A549 (cell line): ENCODE measurements around the gene TRIM7. TPM values are rescaled to one million over a fixed set of nuclear protein-coding genes. Genes with fewer than 3 reads are reported as not detected.

Source experiments
- ATAC-seq, 2 experiments: fragments of 200-7000 bp in 1 of 2; fragments of >200 bp in 1 of 2; cut with Nextera tagmentation in 1 of 2; cut with Tn5 transposase in 1 of 2; 3 replicates each; pipeline versions ENCODE4 v1.8.0 to v1.9.1; 2018 to 2020; ENCODE audit warnings: mild to moderate bottlenecking in 1 of 2, moderate library complexity in 1 of 2
- CTCF ChIA-PET: fragments of 300-600 bp; sonication (Branson Sonifier 250); formaldehyde crosslinking; extraction: SDS; loops from one replicate; lab custom pipeline; 2021; ENCODE audit warnings: antibody characterized with exemption, inconsistent platforms; lab: Yijun Ruan, JAX
- POLR2A ChIA-PET: fragments of 350-600 bp; formaldehyde crosslinking; extraction: SDS; loops from one replicate; lab custom pipeline; 2021; ENCODE audit warnings: antibody characterized with exemption, inconsistent platforms; lab: Yijun Ruan, JAX
- DNase-seq, 2 experiments: peaks; one replicate each; pipeline versions ENCODE4 v3.0.0 to v3.0.0-alpha.2; 2011 to 2016; ENCODE audit warnings: low read depth in 1 of 2, low spot score in 1 of 2
- FAIRE-seq: peaks from 2 replicates; lab custom pipeline; 2011; peaks lifted over from hg19 to GRCh38; lab: Jason Lieb, UNC
- H3K27ac ChIP-seq, 2 experiments: fragments of >200 bp; sonication (Bioruptor Twin); formaldehyde crosslinking; 3 replicates each; pipeline ENCODE4 v1.5.1; 2016 to 2017
- H3K4me1 ChIP-seq: fragments of >200 bp; sonication (Bioruptor Twin); formaldehyde crosslinking; 3 replicates; pipeline ENCODE4 v1.6.1; 2016
- H3K4me2 ChIP-seq: fragments of >200 bp; sonication (Bioruptor Twin); formaldehyde crosslinking; 3 replicates; pipeline ENCODE4 v1.6.1; 2016
- H3K4me3 ChIP-seq: fragments of >200 bp; sonication (Bioruptor Twin); formaldehyde crosslinking; 3 replicates; pipeline ENCODE4 v1.5.1; 2016
- H3K9me3 ChIP-seq: fragments of >200 bp; sonication (Bioruptor Twin); formaldehyde crosslinking; 3 replicates; pipeline ENCODE4 v1.6.1; 2016
- ATOH8 ChIP-seq: fragments of 250-450 bp; sonication (Bioruptor Pico); IDR thresholded peaks from 2 replicates; pipeline ENCODE4 v1.5.0; 2020; ENCODE audit warnings: low read depth, mild to moderate bottlenecking, moderate library complexity
- CBX2 ChIP-seq: fragments of 200-600 bp; sonication (generic); IDR thresholded peaks from 2 replicates; pipeline ENCODE4 v1.6.1; 2016; ENCODE audit warnings: low read depth, mild to moderate bottlenecking, borderline replicate concordance
- CHD2 ChIP-seq: fragments of 150-350 bp; IDR thresholded peaks from 2 replicates; pipeline ENCODE4 v1.6.1; 2014; ENCODE audit warnings: low read length; ENCODE audit not compliant: partially characterized antibody
- CHD4 ChIP-seq: fragments of 200-600 bp; sonication (generic); IDR thresholded peaks from 2 replicates; pipeline ENCODE4 v1.6.1; 2016; ENCODE audit warnings: antibody characterized with exemption, mild to moderate bottlenecking, borderline replicate concordance
- EHMT2 ChIP-seq: fragments of 200-600 bp; sonication (generic); IDR thresholded peaks from 2 replicates; pipeline ENCODE4 v1.6.1; 2016; ENCODE audit warnings: antibody characterized with exemption, low read depth, mild to moderate bottlenecking, moderate library complexity
- ELK1 ChIP-seq: fragments of 150-350 bp; IDR thresholded peaks from 2 replicates; pipeline ENCODE4 v1.6.1; 2014; ENCODE audit warnings: low read depth, mild to moderate bottlenecking, low read length
- FOSL2 ChIP-seq, 2 experiments: fragments of 450-650 bp in 1 of 2; fragments of >200 bp in 1 of 2; sonication (Bioruptor Twin) in 1 of 2; formaldehyde crosslinking; IDR thresholded peaks; 2 replicates each; pipeline versions ENCODE4 v1.5.0 to v1.6.1; 2016 to 2020; ENCODE audit warnings: mild to moderate bottlenecking in 1 of 2, moderate library complexity in 1 of 2
- HOXB13 ChIP-seq: fragments of 250-450 bp; sonication (Bioruptor Pico); IDR thresholded peaks from 2 replicates; pipeline ENCODE4 v1.5.0; 2020; ENCODE audit warnings: low read depth, mild to moderate bottlenecking, moderate library complexity
- JUN ChIP-seq, 2 experiments: fragments of >200 bp; sonication (Bioruptor Twin); formaldehyde crosslinking; IDR thresholded peaks; 2 replicates in 1 of 2; 3 replicates in 1 of 2; pipeline ENCODE4 v1.6.1; 2016 to 2017
- MAFK ChIP-seq: fragments of 450-650 bp; IDR thresholded peaks from 2 replicates; pipeline ENCODE4 v1.6.1; 2014; ENCODE audit not compliant: partially characterized antibody
- NPAS2 ChIP-seq: fragments of 250-450 bp; sonication (Bioruptor Pico); IDR thresholded peaks from 2 replicates; pipeline ENCODE4 v1.8.0; 2022; ENCODE audit warnings: mild to moderate bottlenecking, moderate library complexity, borderline replicate concordance
- RAD21 ChIP-seq, 2 experiments: fragments of >200 bp in 1 of 2; sonication (Bioruptor Twin) in 1 of 2; formaldehyde crosslinking in 1 of 2; IDR thresholded peaks in 1 of 2; conservative IDR thresholded peaks in 1 of 2; 2 replicates in 1 of 2; 3 replicates in 1 of 2; pipeline ENCODE4 v1.6.1; 2012 to 2018; ENCODE audit warnings: inconsistent platforms in 1 of 2
- RARB ChIP-seq: fragments of 250-450 bp; sonication (Bioruptor Pico); IDR thresholded peaks from 2 replicates; pipeline ENCODE4 v1.8.0; 2021; ENCODE audit warnings: mild to moderate bottlenecking, moderate library complexity
- RCOR1 ChIP-seq: fragments of 150-350 bp; IDR thresholded peaks from 2 replicates; pipeline ENCODE4 v1.6.1; 2014; ENCODE audit warnings: antibody characterized with exemption, low read length, low read depth
- RFX5 ChIP-seq: fragments of 450-650 bp; IDR thresholded peaks from 2 replicates; pipeline ENCODE4 v1.7.1; 2014; ENCODE audit warnings: antibody characterized with exemption, mild to moderate bottlenecking, moderate library complexity
- SREBF2 ChIP-seq: fragments of 450-650 bp; IDR thresholded peaks from 2 replicates; pipeline ENCODE4 v1.6.1; 2014; ENCODE audit warnings: mild to moderate bottlenecking, moderate library complexity
- TP53 ChIP-seq: fragments of 250-450 bp; sonication (Bioruptor Pico); IDR thresholded peaks from 2 replicates; pipeline ENCODE4 v1.5.0; 2021; ENCODE audit warnings: mild to moderate bottlenecking, moderate library complexity
- ZNF302 ChIP-seq: fragments of 250-450 bp; sonication (Bioruptor Pico); IDR thresholded peaks from 2 replicates; pipeline ENCODE4 v1.9.0; 2021; ENCODE audit warnings: inconsistent platforms, mild to moderate bottlenecking, moderate library complexity
- ZSCAN20 ChIP-seq: fragments of 250-450 bp; sonication (Bioruptor Pico); IDR thresholded peaks from 2 replicates; pipeline ENCODE4 v1.8.0; 2022; ENCODE audit warnings: mild to moderate bottlenecking, moderate library complexity
- WGBS: methylation state at CpG from one replicate; pipeline ENCODE4 v1.1.6; 2017; ENCODE audit errors: missing lambda C conversion rate; 5-methylcytosine and 5-hydroxymethylcytosine counted together
- polyA plus RNA-seq, 4 experiments: library from polyadenylated mRNA; depleted of rRNA in 3 of 4; stranded (reverse); fragments of >200 nt; fragmentation: RNase III in 1 of 4; extraction: RNeasy Plus Mini Kit Qiagen cat#74134 plus additional on column Dnase treatment in 1 of 4; gene quantifications; 2 replicates in 3 of 4; 3 replicates in 1 of 4; pipeline ENCODE4 v1.2.3, GENCODE V29; 2011 to 2017
- TF ChIP-seq, protein P1 (sequence below): fragments of 200-600 bp; sonication (generic); IDR thresholded peaks from 2 replicates; pipeline ENCODE4 v1.6.1; 2016; ENCODE audit warnings: antibody characterized with exemption, mild to moderate bottlenecking, moderate library complexity
- TF ChIP-seq, protein P2 (sequence below): IDR thresholded peaks from 2 replicates; pipeline ENCODE4 v1.6.1; 2012
- TF ChIP-seq, protein P3 (sequence below): fragments of >200 bp; sonication (Bioruptor Twin); formaldehyde crosslinking; IDR thresholded peaks from 2 replicates; pipeline ENCODE4 v1.6.1; 2016

Gene TRIM7
- polyA plus RNA-seq, 2 of the 4 experiments (the other 2 are of a cell fraction) = 21.8 to 30.7 TPM

- TF ChIP-seq, protein P1, sequence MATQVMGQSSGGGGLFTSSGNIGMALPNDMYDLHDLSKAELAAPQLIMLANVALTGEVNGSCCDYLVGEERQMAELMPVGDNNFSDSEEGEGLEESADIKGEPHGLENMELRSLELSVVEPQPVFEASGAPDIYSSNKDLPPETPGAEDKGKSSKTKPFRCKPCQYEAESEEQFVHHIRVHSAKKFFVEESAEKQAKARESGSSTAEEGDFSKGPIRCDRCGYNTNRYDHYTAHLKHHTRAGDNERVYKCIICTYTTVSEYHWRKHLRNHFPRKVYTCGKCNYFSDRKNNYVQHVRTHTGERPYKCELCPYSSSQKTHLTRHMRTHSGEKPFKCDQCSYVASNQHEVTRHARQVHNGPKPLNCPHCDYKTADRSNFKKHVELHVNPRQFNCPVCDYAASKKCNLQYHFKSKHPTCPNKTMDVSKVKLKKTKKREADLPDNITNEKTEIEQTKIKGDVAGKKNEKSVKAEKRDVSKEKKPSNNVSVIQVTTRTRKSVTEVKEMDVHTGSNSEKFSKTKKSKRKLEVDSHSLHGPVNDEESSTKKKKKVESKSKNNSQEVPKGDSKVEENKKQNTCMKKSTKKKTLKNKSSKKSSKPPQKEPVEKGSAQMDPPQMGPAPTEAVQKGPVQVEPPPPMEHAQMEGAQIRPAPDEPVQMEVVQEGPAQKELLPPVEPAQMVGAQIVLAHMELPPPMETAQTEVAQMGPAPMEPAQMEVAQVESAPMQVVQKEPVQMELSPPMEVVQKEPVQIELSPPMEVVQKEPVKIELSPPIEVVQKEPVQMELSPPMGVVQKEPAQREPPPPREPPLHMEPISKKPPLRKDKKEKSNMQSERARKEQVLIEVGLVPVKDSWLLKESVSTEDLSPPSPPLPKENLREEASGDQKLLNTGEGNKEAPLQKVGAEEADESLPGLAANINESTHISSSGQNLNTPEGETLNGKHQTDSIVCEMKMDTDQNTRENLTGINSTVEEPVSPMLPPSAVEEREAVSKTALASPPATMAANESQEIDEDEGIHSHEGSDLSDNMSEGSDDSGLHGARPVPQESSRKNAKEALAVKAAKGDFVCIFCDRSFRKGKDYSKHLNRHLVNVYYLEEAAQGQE = no peak
- TF ChIP-seq ZNF302 (CRISPR knock-in tag) (no peak), HOXB13 (no peak), JUN (IDR thresholded peaks at IDR 0.05) (peak in 1 of 2 experiments; percentile 5; a peak in 1 of 5 replicates), RFX5 (no peak), SREBF2 (no peak), RARB (CRISPR knock-in tag) (0 out of 2 replicates have a peak, but pooled peaks have one; percentile 4), ZSCAN20 (CRISPR knock-in tag) (no peak), ELK1 (no peak), CHD2 (no peak), NPAS2 (CRISPR knock-in tag) (no peak), ATOH8 (CRISPR knock-in tag) (no peak), TP53 (CRISPR knock-in tag) (no peak)
- TF ChIP-seq, protein P2, sequence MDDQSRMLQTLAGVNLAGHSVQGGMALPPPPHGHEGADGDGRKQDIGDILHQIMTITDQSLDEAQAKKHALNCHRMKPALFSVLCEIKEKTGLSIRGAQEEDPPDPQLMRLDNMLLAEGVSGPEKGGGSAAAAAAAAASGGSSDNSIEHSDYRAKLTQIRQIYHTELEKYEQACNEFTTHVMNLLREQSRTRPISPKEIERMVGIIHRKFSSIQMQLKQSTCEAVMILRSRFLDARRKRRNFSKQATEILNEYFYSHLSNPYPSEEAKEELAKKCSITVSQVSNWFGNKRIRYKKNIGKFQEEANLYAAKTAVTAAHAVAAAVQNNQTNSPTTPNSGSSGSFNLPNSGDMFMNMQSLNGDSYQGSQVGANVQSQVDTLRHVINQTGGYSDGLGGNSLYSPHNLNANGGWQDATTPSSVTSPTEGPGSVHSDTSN = 0 out of 2 replicates have a peak, but pooled peaks have one; percentile 3
- TF ChIP-seq, all 56 proteins: peak for 4
These were observed 18.9 kb upstream of the TRIM7 start (continued) for GRCh38 chr5:181223729-181224389.

DNA sequence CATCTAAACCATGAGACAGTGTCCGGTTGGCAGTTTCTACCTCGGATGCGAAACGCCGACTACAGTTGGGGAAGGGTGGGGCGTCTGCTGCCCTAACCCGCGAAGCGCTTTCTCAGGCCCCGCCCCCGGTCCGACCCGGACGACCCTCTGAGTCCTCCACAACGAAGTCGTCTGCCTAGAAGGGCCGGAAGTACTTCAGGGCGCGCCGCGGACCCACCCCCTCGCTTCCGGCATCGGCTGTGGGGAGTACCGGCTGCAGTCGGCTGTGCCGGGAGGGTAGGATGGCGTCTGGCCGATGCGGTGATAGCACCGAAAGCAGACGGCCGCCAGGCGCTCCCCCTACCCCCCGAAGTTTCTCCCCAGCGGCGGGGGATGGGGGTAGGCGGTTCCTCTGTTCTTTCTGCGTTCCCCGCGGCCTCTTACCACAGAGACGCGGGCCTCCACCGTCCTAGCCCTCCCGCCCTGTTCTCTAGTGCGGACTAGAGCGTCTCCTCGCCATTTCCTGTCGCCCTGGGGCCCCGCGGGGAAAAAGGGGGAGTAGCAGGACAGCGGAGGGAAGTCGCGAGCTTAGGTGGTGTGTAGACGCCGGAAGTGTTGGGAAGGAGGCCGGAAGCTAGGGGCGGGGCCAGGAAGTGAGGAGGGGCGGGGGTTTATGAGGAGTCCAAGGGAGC is 18.2 kb upstream of the TRIM7 start, which contains the start of gene TRIM41:
TSS of gene TRIM41 (plus strand) at position 224 of the 671 bp plus-strand sequence. CDS start 719 bp downstream, outside the sequence.
- Histone ChIP-seq H3K9me3 (no peaks in the 10 kb centered on the region), H3K27ac (peak within 1 kb of the TSS; percentile 95 to 98), H3K4me1 (peaks cover 16% of the 10 kb centered on the region), H3K4me3 (peak within 1 kb of the TSS; percentile 90), H3K4me2 (peak within 1 kb of the TSS; percentile 85)
- 1% methylated on average over 50 of the region's 59 CpGs for WGBS
- FAIRE-seq (no peak), ATAC-seq (peak; percentile 72 to 78), DNase-seq (peak; percentile 93 to 99)
- ChIA-PET POLR2A (interaction anchor here (0.7 to 2.6 kb wide), 13 partner anchors 8 to 392 kb away, joined by 3 to 48 read pairs (median 9); partner anchors contain the start of genes RACK1, TRIM52 and TRIM7), CTCF (interaction anchor here (0.7 to 1.8 kb wide), 4 partner anchors 16 to 24 kb away, joined by 3 to 5 read pairs (median 4); partner anchors contain the start of gene TRIM7)
- TF ChIP-seq ATOH8 (CRISPR knock-in tag) (no peak), RAD21 (conservative IDR thresholded peaks at IDR 0.05 in 1 of 2, IDR thresholded peaks at IDR 0.05 in 1 of 2) (0 out of 5 replicates have a peak, but pooled peaks of 1 of the 2 experiments have one; percentile 15), CHD4 (no peak), ZNF302 (CRISPR knock-in tag) (no peak), MAFK (peak; percentile 35), EHMT2 (no peak), FOSL2 (IDR thresholded peaks at IDR 0.05) (no peak), FOSL2 (CRISPR knock-in tag; IDR thresholded peaks at IDR 0.05) (no peak), CBX2 (no peak), RCOR1 (no peak)
- TF ChIP-seq, protein P1 = no peak; the same call in 1 of the 2 replicates
- TF ChIP-seq, protein P3, sequence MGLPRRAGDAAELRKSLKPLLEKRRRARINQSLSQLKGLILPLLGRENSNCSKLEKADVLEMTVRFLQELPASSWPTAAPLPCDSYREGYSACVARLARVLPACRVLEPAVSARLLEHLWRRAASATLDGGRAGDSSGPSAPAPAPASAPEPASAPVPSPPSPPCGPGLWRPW = no peak
